ENCODE results near the gene PFDN2.
A peak's percentile ranks its signal among the peaks of the same experiment; 100 is the strongest.
"Not testable (repeated sequence)": the region's sequence is repeated elsewhere in the genome, so short reads cannot be mapped to it uniquely, and the experiment has no call there.

The PFDN2 gene

GRCh38 chr1:161065681-161066080, 52.2 kb downstream of the PFDN2 start:
- TF ChIP-seq ZNF629 (tag by site-specific recombination; IDR thresholded peaks at IDR 0.05): 0 out of 2 replicates have a peak, but pooled peaks have one; percentile 30
- TF ChIP-seq ZNF560 (tag by site-specific recombination; IDR thresholded peaks at IDR 0.05; ENCODE audit: borderline replicate concordance): peak; percentile 50; the same call in 1 of the 2 replicates
- peak; percentile 34; the same call in 1 of the 2 replicates for TF ChIP-seq ZNF292 (tag by site-specific recombination; IDR thresholded peaks at IDR 0.05; ENCODE audit: borderline replicate concordance, low read depth)
- TF ChIP-seq ZNF791 (tag by site-specific recombination; IDR thresholded peaks at IDR 0.05): peak; percentile 58; the same call in 1 of the 2 replicates
- peak; percentile 8; the same call in 1 of the 2 replicates for TF ChIP-seq ZNF433 (tag by site-specific recombination; IDR thresholded peaks at IDR 0.05; ENCODE audit: low read depth)
- TF ChIP-seq ZNF654 (tag by site-specific recombination; IDR thresholded peaks at IDR 0.05; ENCODE audit: low read depth): peak; percentile 28; the same call in 1 of the 2 replicates
- TF ChIP-seq ZNF518A (tag by site-specific recombination; conservative IDR thresholded peaks at IDR 0.05; ENCODE audit: low read depth): peak; percentile 83
- peak; percentile 77 for TF ChIP-seq ZNF623 (tag by site-specific recombination; IDR thresholded peaks at IDR 0.05)
- TF ChIP-seq ZNF426 (tag by site-specific recombination; IDR thresholded peaks at IDR 0.05): peak; percentile 80
- TF ChIP-seq ZNF394 (tag by site-specific recombination; IDR thresholded peaks at IDR 0.05; ENCODE audit: borderline replicate concordance): peak; percentile 93
- 0 out of 2 replicates have a peak, but pooled peaks have one; percentile 61 for TF ChIP-seq ZFP37 (tag by site-specific recombination; IDR thresholded peaks at IDR 0.05)
- TF ChIP-seq ZBTB11 (tag by site-specific recombination; conservative IDR thresholded peaks at IDR 0.05; ENCODE audit: low read depth): peak; percentile 69
- peak; percentile 51; the same call in 1 of the 2 replicates for TF ChIP-seq ZBTB21 (tag by site-specific recombination; IDR thresholded peaks at IDR 0.05)
- TF ChIP-seq ZNF202 (tag by site-specific recombination; IDR thresholded peaks at IDR 0.05; ENCODE audit: borderline replicate concordance): 0 out of 2 replicates have a peak, but pooled peaks have one; percentile 14
- peak; percentile 67; the same call in 1 of the 2 replicates for TF ChIP-seq ZNF140 (tag by site-specific recombination; IDR thresholded peaks at IDR 0.05)
- peak; percentile 51; the same call in 1 of the 2 replicates for TF ChIP-seq ZNF354C (tag by site-specific recombination; IDR thresholded peaks at IDR 0.05; ENCODE audit: borderline replicate concordance, low read depth)
- peak; percentile 51 for TF ChIP-seq REST (tag by site-specific recombination; IDR thresholded peaks at IDR 0.05)
- TF ChIP-seq ZBTB8A (tag by site-specific recombination; IDR thresholded peaks at IDR 0.05): peak; percentile 50; the same call in 1 of the 2 replicates
- peak; percentile 74 for TF ChIP-seq ZNF555 (tag by site-specific recombination; conservative IDR thresholded peaks at IDR 0.05)
- peak; percentile 62 for TF ChIP-seq ZNF558 (tag by site-specific recombination; IDR thresholded peaks at IDR 0.05)
- TF ChIP-seq ZNF664 (tag by site-specific recombination; IDR thresholded peaks at IDR 0.05): peak; percentile 80
- H3K27ac ChIP-seq (ENCODE audit: extremely low read depth, low read depth, low read length); H3K4me1 ChIP-seq (ENCODE audit: control insufficient read depth, insufficient read depth, low read length); POLR2A ChIA-PET; H3K36me3 ChIP-seq (ENCODE audit: control insufficient read depth in 2 of 2, insufficient read depth in 1 of 2, low read length in 2 of 2); H3K9me3 ChIP-seq (ENCODE audit: control insufficient read depth, insufficient read depth, low read depth, low read length); H3K4me3 ChIP-seq (ENCODE audit: low read depth, low read length): not testable (repeated sequence)
- CTCF ChIA-PET: interaction anchor here (1.0 kb wide), 1 partner anchor 68 kb away, joined by 5 read pairs; no protein-coding TSS in a partner anchor

GRCh38 chr1:161063936-161064335, 53.9 kb downstream of the PFDN2 start:
- H3K4me3 ChIP-seq (ENCODE audit: low read depth, low read length); H3K36me3 ChIP-seq (ENCODE audit: control insufficient read depth in 2 of 2, insufficient read depth in 1 of 2, low read length in 2 of 2); H3K4me1 ChIP-seq (ENCODE audit: control insufficient read depth, insufficient read depth, low read length); POLR2A ChIA-PET; CTCF ChIA-PET; H3K27ac ChIP-seq (ENCODE audit: extremely low read depth, low read depth, low read length); H3K9me3 ChIP-seq (ENCODE audit: control insufficient read depth, insufficient read depth, low read depth, low read length): not testable (repeated sequence)

Data from HEK293 (cell line).